Hepatocyte (in vitro differentiated cells): Measurements from ENCODE around the gene CLK2. TPM values are rescaled to one million over a fixed set of nuclear protein-coding genes. Genes with fewer than 3 reads are reported as not detected.

ENCODE experiments used
- DNase-seq: peaks from one replicate; pipeline ENCODE4 v3.0.0-alpha.2; 2016; ENCODE audit warnings: low spot score
- H2AFZ ChIP-seq: fragments of 200-600 bp; sonication (generic); 2 replicates; pipeline ENCODE4 v1.6.0; 2016; ENCODE audit warnings: antibody characterized with exemption, mild to moderate bottlenecking
- H3K27ac ChIP-seq: fragments of 200-600 bp; sonication (generic); 2 replicates; pipeline ENCODE4 v1.5.1; 2016; ENCODE audit warnings: mild to moderate bottlenecking
- H3K27me3 ChIP-seq: fragments of 200-600 bp; sonication (generic); 2 replicates; pipeline ENCODE4 v1.6.1; 2016
- H3K36me3 ChIP-seq: fragments of 200-600 bp; sonication (generic); replicated peaks from 2 replicates; pipeline ENCODE4 v1.5.1; 2016; ENCODE audit warnings: low read depth; ENCODE audit not compliant: insufficient read depth
- H3K4me1 ChIP-seq: fragments of 200-600 bp; sonication (generic); 2 replicates; pipeline ENCODE4 v1.5.1; 2016; ENCODE audit warnings: mild to moderate bottlenecking, moderate library complexity; ENCODE audit not compliant: insufficient read depth
- H3K4me2 ChIP-seq: fragments of 200-600 bp; sonication (generic); 2 replicates; pipeline ENCODE4 v1.6.0; 2016
- H3K4me3 ChIP-seq: fragments of 200-600 bp; sonication (generic); 2 replicates; pipeline ENCODE4 v1.5.1; 2016; ENCODE audit warnings: mild to moderate bottlenecking
- H3K79me2 ChIP-seq: fragments of 200-600 bp; sonication (generic); 2 replicates; pipeline ENCODE4 v1.6.0; 2017; ENCODE audit warnings: mild to moderate bottlenecking
- H3K9me2 ChIP-seq: fragments of 200-600 bp; sonication (generic); replicated peaks from 2 replicates; pipeline ENCODE4 v1.6.0; 2017; ENCODE audit warnings: mild to moderate bottlenecking; ENCODE audit not compliant: insufficient read depth
- H3K9me3 ChIP-seq: fragments of 200-600 bp; sonication (generic); 2 replicates; pipeline ENCODE4 v1.5.1; 2016; ENCODE audit warnings: low read depth, mild to moderate bottlenecking
- H4K20me1 ChIP-seq: fragments of 200-600 bp; sonication (generic); 2 replicates; pipeline ENCODE4 v1.6.0; 2016; ENCODE audit warnings: mild to moderate bottlenecking; ENCODE audit not compliant: insufficient read depth, poor library complexity, severe bottlenecking
- CTCF ChIP-seq: fragments of 200-600 bp; sonication (generic); IDR thresholded peaks from 2 replicates; pipeline ENCODE4 v1.5.1; 2016; ENCODE audit warnings: antibody characterized with exemption, mild to moderate bottlenecking; ENCODE audit not compliant: poor library complexity
- EZH2 ChIP-seq: fragments of 200-600 bp; sonication (generic); IDR thresholded peaks from 2 replicates; pipeline ENCODE4 v1.6.1; 2016; ENCODE audit warnings: antibody characterized with exemption, mild to moderate bottlenecking, borderline replicate concordance
- EZH2phosphoT487 ChIP-seq: fragments of 200-600 bp; sonication (generic); IDR thresholded peaks from one replicate; pipeline ENCODE4 v1.6.1; 2018; ENCODE audit warnings: antibody characterized with exemption, mild to moderate bottlenecking, low read depth, moderate library complexity; ENCODE audit not compliant: unreplicated experiment, severe bottlenecking
- WGBS: methylation state at CpG from one replicate; pipeline ENCODE4 v1.1.6; 2016; ENCODE audit warnings: low lambda C conversion rate; ENCODE audit errors: missing lambda C conversion rate; 5-methylcytosine and 5-hydroxymethylcytosine counted together
- polyA plus RNA-seq: library from polyadenylated mRNA; unstranded; fragments of >200 nt; fragmentation: Nextera tagmentation; extraction: Ambion mirVana; gene quantifications from 2 replicates; pipeline ENCODE4 v1.2.1, GENCODE V29; 2016
- total RNA-seq: library from RNA; depleted of rRNA; stranded (reverse); fragments of >200 nt; gene quantifications from 2 replicates; pipeline ENCODE4 v1.2.3, GENCODE V29; 2014

CLK2 gene
- total and polyA plus RNA-seq, 2 experiments from 2014 or later: 18.6 to 48.7 TPM

GRCh38 chr1:155228096-155228427, 45.2 kb downstream of the CLK2 start:
- H4K20me1 ChIP-seq: no peaks in the 10 kb centered on the region
- no peaks in the 10 kb centered on the region for H3K9me3 ChIP-seq
- peaks cover 11% of the 10 kb centered on the region for H3K79me2 ChIP-seq
- peak overlapping the region; percentile 89 for H3K27ac ChIP-seq
- peak overlapping the region; percentile 41 for H2AFZ ChIP-seq
- no peaks in the 10 kb centered on the region for H3K9me2 ChIP-seq
- WGBS: 60% methylated on average over 9 of the region's 9 CpGs
- no peaks in the 10 kb centered on the region for H3K27me3 ChIP-seq
- H3K36me3 ChIP-seq: no peaks in the 10 kb centered on the region
- no peak for DNase-seq
- H3K4me2 ChIP-seq: peak overlapping the region; percentile 72
- no peak overlapping the region for H3K4me3 ChIP-seq
- peaks cover 27% of the 10 kb centered on the region for H3K4me1 ChIP-seq
- TF ChIP-seq EZH2: no peak
- TF ChIP-seq CTCF: no peak
- TF ChIP-seq EZH2phosphoT487: no peak

GRCh38 chr1:155227261-155228095, 45.8 kb downstream of the CLK2 start:
- 3% methylated on average over 40 of the region's 42 CpGs for WGBS
- no peak for TF ChIP-seq EZH2phosphoT487
- TF ChIP-seq CTCF: peak; percentile 24
- no peak for TF ChIP-seq EZH2
- peaks cover 11% of the 10 kb centered on the region for H3K79me2 ChIP-seq

GRCh38 chr1:155226910-155227260, 46.4 kb downstream of the CLK2 start:
- Histone ChIP-seq H2AFZ (peak overlapping the region; percentile 41), H3K9me3 (no peaks in the 10 kb centered on the region), H3K27me3 (no peaks in the 10 kb centered on the region), H3K79me2 (peaks cover 11% of the 10 kb centered on the region), H3K4me1 (peaks cover 27% of the 10 kb centered on the region), H3K9me2 (no peaks in the 10 kb centered on the region), H3K4me2 (peak overlapping the region; percentile 78), H4K20me1 (no peaks in the 10 kb centered on the region), H3K4me3 (peak overlapping the region; percentile 21), H3K27ac (peak overlapping the region; percentile 86), H3K36me3 (no peaks in the 10 kb centered on the region)
- peak; percentile 74 for DNase-seq
- WGBS: under 1% methylated on average over 19 of the region's 19 CpGs
- TF ChIP-seq CTCF: no peak

More at GRCh38 chr1:155227261-155228095, 45.8 kb downstream of the CLK2 start:
- H3K27me3 ChIP-seq: no peaks in the 10 kb centered on the region
- H4K20me1 ChIP-seq: no peaks in the 10 kb centered on the region
- no peaks in the 10 kb centered on the region for H3K36me3 ChIP-seq
- no peaks in the 10 kb centered on the region for H3K9me3 ChIP-seq
- peak; percentile 99 for DNase-seq
- H2AFZ ChIP-seq: peak overlapping the region; percentile 41
- H3K4me3 ChIP-seq: peak overlapping the region; percentile 21
- no peaks in the 10 kb centered on the region for H3K9me2 ChIP-seq
- H3K4me1 ChIP-seq: peaks cover 27% of the 10 kb centered on the region
- H3K4me2 ChIP-seq: peak overlapping the region; percentile 78
- peak overlapping the region; percentile 89 for H3K27ac ChIP-seq
